NCI-H2107 treated with DMSO at 0.1 percent for 48 hours (cell line): ENCODE results near the gene ZNF468.
"Not testable (repeated sequence)": the region's sequence is repeated elsewhere in the genome, so short reads cannot be mapped to it uniquely, and the experiment has no call there.

Source experiments
- DNase-seq: peaks from one replicate; lab custom pipeline; 2025; ENCODE audit not compliant: unreplicated experiment; lab: John Stamatoyannopoulos, UW

ZNF468 gene

DNA sequence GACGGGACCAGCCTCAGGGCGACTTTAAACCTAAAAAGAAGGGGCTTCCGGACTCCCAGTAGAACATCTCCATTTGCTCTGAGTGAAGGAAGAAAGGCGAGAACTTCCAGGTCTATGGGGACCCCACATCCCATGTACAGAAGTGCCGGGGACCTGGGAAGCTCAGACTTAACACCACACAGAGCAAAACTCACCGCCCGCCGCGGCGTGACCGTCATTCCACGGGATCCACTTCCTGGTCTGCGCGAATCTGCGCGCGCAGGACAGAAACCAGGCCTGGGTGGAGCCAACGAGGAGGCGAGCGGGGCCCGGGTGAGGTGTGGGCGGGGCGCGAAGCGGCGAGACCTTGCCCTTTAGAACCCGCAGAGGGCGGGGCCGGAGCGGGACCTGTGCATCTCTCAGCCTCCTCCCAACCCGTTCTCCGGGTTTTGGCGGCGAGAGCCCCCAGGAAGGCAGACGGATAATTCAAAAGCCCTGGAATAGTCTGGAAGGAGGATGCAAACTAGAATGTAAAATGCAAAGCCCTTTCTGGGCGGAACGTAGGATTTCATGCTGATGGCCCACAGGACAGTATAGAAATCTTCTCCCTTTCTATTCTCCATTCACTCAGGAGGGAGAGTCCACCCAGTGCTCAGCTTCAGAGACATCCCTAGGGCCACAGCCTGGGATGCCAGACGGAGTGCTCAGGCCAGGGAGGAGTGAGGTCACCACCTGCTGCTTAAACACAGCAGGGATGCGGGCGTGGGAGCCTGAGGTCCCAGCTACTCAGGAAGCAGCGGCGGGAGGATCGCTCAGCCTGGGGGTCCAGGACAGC, at the start of gene ZNF468:
TSS of gene ZNF468 (minus strand) at position 242 of the 814 bp plus-strand sequence. CDS start 3,347 bp downstream, outside the sequence.
- peak; percentile 15 for DNase-seq

DNA sequence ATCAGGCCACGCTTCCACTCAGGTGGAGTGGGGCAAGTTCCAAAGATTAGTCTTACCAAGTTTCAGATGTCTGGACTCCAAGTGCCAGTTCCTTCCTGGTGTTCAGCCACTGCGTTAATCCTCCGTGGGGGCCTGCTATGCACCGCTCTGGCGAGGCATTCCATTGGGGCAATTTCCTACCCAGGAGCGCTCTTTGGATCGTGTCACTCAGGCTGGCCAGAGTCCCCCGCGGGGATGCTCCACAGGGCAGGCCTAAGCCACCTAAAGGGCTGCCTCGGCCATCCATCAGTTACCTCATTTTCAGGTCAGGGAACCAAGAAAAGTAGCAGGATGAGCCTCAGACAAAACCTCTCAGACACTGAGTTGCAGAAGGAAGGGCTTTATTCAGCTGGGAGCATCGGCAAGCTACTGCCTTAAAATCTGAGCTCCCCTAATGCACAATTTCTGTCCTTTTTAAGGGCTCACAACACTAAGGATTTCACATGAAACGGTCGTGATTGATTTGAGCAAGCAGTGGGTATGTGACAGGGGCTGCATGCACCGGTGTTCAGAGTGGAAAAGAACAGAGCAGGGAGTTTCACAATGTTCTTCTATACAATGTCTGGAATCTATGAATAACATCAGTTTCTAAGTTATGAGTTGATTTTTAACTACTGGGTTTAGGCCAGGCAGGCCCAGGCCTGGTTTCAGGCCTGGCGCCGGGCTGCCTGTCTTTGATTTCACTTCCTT, 46.8 kb upstream of the ZNF468 start:
- not testable (repeated sequence) for DNase-seq

DNA sequence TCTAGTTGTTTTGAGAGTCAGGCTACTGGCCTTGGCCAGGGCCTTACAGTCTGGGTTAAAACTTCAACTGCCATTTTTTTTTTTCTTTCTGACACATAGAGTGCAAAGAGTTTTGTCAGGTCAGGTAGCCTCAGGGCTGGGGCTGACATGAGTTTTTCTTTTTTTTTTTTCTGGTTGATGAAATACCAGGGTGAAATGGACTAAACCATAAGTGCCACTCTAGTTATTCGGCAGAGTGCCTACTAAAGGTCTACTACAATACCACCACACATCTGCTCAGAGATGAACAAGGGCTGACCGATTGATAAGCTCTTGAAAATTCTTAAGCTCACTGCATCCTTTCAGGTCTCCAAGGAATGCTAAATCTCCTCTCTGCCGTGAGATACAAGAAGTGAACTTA, 44.4 kb upstream of the ZNF468 start:
- DNase-seq, result no peak

DNA sequence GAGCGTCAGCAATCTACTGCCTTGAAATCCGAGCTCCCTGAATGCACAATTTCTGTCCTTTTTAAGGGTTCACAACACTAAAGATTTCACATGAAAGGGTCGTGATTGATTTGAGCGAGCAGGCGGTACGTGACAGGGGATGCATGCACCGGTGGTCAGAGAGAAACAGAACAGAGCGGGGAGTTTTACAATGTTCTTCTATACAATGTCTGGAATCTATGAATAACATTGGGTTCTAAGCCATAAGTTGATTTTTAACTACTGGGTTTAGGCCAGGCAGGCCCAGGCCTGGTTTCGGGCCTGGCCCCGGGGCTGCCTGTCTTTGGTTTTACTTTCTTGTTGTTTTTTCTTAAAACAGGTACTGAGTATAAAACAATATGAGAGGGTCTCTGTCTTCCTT, 41.2 kb upstream of the ZNF468 start:
- not testable (repeated sequence) for DNase-seq

DNA sequence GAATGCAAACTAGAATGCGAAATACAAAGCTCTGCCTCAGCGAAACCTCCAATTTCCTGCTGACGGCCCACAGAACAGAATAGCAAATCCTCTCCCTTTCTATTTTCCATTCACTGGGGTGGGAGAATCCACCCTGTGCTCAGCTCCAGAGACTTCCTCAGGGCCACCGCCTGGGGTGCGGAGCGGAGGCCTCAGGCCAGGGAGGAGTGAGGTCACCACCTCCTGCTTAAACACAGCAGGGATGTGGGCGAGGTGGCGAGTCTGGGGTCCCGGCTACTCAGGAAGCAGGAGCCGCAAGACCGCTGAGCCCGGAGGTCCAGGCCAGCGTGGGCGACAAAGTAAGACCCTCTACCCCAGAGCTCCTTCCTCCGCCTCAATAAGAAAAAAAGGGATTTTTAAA, 40.7 kb upstream of the ZNF468 start:
- no peak for DNase-seq

DNA sequence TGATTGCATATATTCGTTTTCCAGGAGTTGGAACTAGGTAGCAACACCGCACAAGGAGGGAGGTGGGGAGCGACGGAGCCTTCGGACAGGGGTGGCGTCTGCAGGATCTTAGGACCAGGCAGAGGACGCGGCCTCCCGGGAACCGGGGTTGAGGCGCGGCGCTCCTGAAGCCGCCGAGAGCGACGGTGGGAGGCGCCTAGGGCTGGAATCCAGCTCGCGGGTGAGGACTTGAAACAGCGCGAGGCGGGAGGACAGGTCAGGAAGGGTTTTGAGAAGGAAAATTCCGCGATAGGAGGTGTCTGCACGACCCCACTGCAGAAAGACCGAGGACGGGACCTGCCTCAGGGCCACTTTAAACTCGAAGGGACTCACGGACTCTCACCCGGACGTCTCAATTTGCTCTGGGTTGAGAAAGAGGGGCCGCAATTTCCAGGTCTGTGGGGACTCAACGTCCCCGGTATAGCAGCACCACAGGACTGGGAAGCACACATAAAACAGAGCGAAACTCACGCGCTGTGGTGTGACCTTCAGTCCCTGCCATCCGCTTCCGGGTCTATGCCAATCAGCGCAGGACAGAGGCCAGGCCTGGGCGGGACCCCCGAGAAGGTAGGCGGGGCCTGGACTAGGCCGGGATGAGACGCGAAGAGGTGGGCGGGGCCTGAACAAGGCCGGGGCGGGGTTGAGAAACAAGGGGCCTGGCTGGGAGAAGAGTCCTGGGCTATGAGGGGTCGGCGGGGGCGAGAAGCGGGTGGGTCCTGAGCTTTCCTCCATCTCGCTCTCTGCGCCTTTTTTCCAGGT, 39.9 kb upstream of the ZNF468 start, which contains the start of gene ZNF320:
TSS of gene ZNF320 (minus strand) at position 498 of the 798 bp plus-strand sequence. CDS start 7,380 bp downstream, outside the sequence.
- DNase-seq, result peak; percentile 32

DNA sequence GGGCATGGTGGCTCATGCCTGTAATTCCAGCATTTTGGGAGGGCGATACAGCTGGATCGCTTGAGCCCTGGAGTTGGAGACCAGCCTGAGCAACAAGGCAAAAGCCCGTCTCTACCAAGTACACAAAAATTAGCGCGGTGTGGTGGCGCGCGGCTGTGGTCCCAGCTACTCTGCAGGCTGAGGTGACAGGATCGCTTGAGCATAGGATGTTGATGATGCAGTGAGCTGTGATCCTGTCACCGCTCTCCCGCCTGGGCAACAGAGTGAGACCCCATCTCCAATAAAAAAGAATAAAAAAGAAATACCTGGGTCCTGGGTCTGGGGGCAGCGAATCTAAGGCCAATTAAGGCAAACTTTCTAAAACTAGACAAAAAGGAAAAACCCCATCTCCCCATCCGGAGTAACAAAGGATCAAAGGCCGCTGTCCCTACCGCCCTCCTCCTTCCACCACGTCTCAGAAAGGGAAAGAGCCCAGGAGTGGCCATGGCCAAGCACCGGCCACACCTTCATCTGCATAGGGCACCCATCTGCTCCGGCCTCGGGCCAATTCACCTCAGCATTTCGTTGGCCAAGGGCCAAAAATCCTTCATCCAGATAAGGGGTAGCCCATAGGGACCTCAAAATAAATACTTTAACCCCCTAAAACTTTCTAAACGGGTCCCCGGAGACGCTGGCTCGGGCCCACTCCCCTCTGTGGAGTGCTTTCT, 39.2 kb upstream of the ZNF468 start:
- no peak for DNase-seq

DNA sequence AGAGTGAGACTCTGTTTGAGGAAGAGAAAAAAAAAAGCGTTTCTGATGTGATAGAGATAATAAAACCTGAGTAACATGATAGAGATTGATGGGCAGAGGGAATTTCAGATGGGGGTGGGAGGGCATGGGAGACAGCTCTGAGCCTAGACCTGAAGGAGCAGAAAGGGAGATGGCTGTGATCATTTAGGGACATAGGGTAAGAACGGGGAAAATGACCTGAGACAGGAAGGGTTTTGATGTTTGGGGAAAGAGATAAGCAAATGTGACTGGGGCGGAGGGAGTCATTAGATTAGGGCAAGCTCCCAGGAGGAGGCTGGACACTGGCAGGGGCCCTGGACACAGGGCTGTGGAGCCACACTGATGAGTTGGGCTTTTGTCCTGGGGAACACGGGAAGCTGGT, 33.9 kb upstream of the ZNF468 start:
- DNase-seq, result no peak

DNA sequence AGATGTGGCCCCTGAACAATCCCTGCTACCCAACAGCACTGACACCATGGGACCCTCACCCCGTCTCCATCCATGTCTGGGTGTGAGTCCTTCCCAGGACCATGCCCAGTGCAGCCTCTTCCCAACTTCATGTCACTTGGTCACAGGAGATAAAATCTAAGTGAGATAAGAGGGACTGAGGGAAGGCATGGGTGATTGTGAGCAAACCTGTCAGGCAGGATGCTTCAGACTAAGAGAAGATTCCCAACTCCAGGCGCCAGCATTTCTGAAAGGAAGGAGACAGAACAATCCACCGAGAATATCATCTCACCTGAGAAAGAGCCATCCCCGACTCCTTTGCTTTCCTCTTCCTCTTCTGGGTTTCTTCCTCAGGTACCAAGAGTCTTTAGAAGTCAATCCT, 32.5 kb upstream of the ZNF468 start:
- no peak for DNase-seq

DNA sequence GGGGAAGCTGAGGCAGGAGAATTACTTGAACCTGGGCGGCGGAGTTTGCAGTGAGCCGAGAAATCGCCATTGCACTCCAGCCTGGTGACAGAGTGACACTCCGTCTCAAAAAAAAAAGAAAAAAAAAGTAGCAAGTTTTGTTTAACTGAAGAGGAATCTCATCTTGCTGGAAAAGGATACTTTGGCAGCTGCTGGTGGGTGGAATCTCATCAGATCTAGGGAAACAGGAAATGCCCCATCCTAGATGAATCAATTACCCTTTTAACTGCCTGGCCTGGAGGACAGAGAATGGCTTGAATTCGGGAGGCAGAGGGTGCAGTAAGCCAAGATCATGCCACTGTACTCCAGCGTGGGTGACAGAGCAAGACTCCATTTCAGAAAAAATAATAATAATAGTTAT, 31.7 kb upstream of the ZNF468 start:
- no peak for DNase-seq

DNA sequence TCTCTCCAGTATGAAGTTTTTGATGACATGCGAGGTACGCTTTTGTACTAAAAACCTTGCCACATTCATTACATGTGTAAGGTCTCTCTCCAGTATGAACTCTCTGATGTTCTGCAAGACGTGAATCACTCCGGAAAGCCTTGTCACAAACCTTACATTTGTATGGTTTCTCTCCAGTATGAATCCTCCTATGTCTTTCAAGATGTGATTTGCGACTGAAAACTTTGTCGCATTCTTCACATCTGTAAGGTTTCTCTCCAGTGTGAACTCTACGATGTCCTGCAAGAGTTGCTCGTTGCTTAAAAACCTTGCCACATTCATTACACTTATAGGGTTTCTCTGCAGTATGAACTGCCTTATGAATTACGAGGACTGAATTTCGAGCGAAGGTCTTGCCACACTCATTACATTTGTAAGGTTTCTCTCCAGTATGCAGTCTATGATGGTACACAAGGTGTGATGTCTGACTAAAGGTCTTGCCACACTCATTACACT, 23.5 kb upstream of the ZNF468 start:
- DNase-seq, result no peak

DNA sequence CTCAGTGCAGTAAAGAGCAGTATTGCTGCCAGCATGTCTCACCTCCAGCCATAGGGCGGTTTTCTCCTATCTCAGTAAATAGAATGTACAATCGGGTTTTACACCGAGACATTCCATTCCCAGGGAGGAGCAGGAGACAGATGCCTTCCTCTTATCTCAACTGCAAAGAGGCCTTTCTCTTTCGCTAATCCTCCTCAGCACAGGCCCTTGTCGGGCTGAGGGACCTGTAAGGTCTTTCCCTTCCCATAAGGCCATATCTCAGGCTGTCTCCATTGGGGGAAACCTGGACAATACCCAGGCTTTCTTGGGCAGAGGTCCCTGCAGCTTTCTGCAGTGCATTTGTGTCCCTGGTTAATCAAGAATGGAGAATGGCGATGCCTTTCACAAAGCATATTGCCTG, 15.6 kb upstream of the ZNF468 start:
- DNase-seq, result not testable (repeated sequence)

DNA sequence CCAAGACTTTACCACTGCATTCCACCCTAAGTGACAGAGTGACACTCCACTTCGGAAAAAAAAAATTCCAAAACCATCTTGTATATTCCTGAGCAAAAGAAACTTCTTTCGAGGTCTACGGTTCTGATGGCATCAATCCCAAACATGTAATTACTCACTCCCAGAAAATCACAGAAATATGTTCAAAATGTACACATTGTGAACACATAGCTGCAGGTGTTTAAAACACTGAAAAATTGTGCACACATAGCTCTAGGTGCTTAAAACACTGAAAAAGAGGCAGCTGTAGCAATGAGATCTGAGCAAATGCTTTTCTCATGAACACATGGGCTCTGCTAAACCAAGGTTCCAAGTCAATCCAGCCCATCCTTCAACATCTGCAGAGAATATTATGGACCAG, 14.0 kb upstream of the ZNF468 start:
- DNase-seq, result no peak

DNA sequence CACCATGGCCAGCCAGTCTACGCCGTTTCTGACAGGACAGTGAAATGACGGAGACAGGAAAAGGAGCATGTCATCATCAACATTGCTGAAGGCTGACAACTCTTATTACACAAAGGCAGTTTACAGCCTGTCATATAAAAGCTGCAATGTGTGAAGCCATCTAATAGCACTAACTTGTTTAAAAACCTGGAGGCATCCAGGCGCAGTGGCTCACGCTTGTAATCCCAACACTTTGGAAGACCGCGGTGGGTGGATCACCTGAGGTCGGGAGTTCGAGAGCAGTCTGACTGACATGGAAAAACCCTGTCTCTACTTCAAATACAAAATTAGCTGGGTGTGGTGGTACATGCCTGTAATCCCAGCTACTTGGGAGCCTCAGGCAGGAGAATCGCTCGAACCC, 10.6 kb upstream of the ZNF468 start:
- not testable (repeated sequence) for DNase-seq

DNA sequence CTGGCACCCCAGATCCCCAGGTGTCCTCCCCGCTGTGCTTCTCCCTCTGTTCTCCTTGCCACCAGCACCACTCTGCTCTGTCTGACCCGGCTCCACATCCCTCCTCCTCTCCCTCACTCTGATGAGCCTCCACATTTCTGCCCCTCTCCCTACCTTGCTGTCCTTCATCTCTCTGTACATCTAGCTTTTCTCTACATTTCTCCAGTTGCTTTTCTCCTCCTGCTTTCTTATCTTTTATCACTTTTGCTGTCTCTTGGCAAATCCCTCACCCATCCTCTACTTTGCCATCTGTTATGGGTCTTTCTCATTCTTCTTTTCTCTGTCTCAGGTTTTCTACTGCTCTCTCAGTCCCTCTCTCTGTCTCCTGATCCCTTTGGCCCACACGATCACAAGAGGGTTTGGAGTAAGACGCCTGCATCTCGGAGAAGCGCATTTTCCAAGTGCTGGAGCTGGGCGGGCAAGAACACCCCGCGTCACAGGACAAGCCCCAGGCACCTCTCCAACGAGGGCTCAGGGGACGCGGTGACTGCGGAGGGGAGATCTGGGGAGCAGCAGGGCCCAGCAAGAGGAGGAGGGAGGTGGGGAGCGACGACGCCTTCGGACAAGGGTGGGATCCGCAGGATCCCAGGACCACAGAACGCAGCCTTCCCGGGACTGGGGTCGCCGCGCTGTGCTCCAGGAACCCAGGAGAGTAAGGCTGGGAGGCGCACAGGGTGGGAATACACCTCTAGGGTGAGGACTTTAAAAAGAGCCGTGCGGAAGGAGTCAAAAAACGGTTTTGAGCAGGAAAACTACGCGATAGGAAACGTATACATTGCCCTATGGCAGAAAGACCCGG, 660 bp downstream of the ZNF468 start:
- DNase-seq, result not testable (repeated sequence)

DNA sequence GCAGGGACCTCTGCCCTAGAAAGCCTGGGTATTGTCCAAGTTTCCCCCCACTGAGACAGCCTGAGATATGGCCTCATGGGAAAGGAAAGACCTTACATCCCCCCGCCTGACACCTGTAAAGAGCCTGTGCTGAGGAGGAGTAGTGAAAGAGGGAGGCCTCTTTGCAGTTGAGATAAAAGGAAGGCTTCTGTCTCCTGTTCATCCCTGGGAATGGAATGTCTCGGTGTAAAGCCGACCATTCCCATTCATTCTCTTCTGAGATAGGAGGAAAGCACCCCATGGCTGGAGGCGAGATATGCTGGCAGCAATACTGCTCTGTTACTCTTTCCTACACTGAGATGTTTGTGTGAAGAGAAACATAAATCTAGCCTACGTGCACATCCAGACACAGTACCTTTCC, 10.1 kb downstream of the ZNF468 start:
- DNase-seq, result not testable (repeated sequence)

DNA sequence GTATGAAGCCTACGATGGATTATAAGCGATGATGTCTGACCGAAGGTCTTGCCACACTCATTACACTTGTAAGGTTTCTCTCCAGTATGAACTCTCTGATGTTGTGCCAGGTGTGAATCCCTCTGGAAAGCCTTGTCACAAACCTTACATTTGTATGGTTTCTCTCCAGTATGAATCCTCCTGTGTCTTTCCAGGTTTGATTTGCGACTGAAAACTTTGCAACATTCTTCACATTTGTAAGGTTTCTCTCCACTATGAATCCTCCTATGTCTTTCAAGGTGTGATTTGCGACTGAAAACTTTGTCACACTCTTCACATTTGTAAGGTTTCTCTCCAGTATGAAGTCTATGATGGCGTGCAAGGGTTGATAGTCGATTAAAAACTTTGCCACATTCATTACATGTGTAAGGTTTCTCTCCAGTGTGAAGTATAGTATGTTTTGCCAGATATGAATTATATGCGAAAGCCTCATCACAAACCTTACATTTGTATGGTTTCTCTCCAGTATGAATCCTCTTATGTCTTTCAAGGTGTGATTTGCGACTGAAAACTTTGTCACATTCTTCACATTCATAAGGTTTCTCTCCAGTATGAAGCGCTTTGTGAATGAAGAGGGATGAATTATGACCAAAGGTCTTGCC, 16.5 kb downstream of the ZNF468 start:
- DNase-seq, result not testable (repeated sequence)

DNA sequence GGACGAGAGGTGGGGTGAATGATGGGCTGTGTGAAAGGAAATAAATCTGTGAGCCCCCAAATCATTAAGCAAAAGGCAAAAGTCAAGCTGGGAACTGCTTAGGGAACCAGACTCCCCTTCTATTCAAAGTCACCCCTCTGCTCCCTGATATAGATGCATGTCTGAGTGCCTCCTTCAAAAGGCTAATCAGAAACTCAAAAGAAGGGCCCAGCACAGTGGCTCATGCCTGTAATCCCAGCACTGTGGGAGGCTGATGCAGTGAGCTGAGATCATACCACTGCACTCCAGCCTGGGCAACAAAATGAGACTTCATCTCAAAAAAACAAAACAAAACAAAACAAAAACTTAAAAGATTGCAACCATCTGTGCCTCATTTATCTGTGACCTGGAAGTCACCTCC, 23.1 kb downstream of the ZNF468 start:
- not testable (repeated sequence) for DNase-seq

DNA sequence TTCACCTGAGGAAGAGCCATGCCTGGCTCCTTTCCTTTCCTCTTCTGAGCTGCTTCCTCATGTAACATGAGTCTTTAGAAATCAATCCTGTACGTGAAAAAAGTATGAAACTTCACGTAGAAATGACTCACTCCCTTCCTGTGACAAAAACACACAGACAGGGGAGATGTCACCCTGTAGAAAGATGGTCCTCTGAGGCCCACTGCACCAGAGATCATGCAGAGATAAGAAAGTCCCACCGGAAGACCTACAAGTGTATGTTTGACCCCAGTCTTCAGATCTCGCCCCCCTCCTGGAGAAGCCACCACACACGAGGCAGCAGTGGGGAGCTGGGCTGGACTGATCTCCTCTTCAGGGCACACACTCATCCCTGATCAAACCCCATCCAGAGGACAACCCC, 23.9 kb downstream of the ZNF468 start:
- DNase-seq, result not testable (repeated sequence)
